Fibroblast of peridontal ligament (primary cell): ENCODE data around the gene ANGEL2.
A peak's percentile ranks its signal among the peaks of the same experiment; 100 is the strongest.
"Not testable (repeated sequence)": the region's sequence is repeated elsewhere in the genome, so short reads cannot be mapped to it uniquely, and the experiment has no call there.

Source experiments
- DNase-seq: peaks from one replicate; pipeline ENCODE4 v3.0.0-alpha.2; 2010; ENCODE audit errors: extremely low read depth

Gene ANGEL2

DNA sequence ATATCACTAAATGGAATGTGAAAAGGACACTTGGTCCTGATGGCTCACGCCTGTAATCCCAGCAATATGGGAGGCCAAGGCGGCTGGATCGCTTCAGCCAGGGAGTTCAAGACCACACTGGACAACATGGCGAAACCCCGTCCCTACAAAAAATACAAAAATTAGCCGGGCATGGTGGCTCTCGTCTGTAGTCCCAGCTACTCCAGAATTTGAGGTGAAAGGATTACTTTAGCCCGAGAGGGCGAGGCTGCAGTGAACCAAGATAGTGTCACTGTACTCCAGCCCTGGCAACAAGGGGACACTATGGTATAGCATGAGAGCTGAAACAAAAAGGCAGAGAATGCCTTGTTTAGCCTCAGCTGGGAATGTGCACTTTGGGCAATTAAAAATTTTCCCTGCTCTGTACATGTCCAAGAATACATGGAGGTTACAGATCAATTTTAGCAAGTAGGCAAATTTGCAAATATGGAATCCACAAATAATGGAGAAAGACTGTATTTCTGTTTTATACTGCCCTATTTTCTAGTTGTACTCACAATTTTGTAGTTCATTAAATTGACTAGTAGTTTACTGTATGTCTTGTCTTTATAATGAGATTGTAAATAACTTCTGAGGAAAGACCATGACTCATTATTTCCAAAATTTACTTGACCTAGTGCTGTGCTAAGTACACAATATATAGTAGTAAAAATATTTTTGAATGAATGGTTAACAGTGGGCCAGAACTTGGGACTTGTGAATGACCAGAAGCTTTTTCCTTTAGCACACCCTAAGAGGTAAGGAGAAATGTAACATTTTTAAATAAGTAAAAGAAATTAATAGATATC is 2.0 kb upstream of the ANGEL2 start:
- no peak for DNase-seq

DNA sequence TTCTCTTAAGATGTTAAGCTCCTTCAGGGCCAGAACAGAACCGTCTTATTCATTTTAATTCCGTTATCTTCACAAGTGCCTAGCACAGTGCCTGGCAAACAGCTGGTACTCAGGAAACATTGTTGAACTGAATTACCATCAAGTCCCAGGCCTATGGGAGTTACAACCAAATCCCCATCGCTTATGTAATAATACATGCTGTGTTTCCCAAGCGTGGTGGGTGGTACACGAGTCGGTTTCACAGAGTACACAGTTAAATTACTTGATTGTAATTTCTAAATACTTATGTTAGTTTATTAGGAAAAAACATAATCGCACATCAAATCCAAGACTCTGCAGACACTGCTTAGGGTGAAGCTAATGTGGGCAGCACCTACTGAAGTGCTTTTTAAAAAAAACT is 1.0 kb downstream of the ANGEL2 start:
- DNase-seq = peak; percentile 39

DNA sequence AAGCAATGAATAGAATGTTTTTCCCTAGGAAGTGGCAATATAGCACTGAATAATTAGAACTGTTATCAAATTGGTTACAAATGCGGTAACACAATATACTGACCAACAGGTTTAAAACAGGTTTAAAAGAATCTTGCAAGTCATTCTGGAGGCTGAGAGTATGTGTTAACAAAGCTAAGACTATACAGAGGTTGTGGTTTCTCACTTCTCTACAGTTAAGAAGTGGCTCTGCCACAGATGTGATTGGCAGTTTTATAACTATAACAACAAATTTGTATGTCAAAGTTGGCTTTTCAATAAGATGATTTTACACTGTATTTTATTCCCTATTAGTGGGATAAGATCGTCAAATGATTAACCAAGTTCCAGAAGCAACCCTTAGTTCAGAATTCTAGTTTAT is 7.1 kb downstream of the ANGEL2 start:
- DNase-seq = no peak

DNA sequence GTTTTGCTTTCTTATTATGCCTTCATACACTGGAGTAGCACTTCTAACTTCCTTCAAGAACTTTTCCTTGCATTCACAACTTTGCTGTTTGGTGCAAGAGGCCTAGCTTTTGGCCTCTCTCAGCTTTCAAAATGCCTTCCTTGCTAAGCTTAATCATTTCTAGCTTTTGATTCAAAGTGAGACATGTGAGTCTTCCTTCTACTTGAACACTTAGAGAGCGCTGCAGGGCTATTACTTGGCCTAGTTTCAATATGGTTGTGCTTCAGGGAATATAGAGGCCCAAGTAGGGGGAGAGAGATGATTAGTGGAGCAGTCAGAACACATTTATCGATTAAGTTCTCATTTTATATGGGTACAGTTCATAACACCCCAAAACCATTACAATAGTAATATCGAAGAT is 12.4 kb downstream of the ANGEL2 start:
- DNase-seq = no peak

DNA sequence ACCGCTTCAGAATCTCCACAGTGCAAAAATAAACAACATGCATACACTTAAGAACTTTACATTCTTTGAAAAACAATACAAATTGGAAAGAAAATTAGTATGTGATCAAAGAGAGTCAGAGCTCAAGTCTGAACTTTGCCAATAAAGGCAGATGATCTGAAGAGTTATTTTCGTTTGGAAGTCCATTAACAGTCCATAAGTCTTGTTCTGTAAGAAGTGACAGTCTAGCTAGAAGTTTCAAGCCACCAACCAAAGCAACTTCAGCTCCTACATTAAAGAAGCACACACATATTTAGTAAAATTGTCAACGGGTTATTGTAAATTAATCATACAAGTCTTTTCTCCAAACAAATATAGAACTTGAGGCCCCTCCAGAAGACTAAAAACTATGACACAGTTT is 20.7 kb downstream of the ANGEL2 start:
- no peak for DNase-seq

DNA sequence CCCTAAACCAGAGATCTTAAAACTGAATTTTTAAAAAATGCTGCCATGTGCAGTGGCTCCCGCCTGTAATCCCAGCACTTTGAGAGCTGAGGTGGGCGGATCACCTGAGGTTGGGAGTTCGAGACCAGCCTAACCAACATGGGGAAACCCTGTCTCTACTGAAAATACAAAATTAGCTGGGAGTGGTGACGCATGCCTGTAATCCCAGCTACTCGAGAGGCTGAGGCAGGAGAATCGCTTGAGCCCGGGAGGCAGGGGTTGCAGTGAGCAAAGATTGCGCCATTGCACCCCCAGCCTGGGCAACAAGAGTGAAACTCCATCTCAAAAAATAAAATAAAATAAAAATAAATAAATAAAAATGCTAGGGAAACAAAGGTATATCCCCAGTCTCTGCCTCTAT is 21.7 kb downstream of the ANGEL2 start:
- DNase-seq = not testable (repeated sequence)

DNA sequence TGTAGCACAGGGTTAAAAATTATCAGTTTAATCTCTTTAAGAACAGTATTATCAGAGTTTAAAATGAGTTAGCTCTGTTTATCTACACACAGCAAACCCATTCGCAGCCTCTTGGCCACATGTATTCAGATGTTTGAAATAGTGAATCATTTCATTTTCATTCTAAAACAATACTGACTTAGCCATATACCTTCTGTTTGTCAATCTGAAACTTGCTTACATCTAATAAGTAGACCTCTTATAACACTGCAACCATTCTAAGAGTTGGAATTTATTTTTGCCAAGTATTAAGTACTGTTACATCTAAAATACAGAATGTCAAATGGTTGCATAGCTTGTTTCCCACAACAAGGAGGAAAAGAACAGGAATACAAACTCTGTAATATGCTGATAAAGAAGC is 25.4 kb downstream of the ANGEL2 start:
- no peak for DNase-seq

DNA sequence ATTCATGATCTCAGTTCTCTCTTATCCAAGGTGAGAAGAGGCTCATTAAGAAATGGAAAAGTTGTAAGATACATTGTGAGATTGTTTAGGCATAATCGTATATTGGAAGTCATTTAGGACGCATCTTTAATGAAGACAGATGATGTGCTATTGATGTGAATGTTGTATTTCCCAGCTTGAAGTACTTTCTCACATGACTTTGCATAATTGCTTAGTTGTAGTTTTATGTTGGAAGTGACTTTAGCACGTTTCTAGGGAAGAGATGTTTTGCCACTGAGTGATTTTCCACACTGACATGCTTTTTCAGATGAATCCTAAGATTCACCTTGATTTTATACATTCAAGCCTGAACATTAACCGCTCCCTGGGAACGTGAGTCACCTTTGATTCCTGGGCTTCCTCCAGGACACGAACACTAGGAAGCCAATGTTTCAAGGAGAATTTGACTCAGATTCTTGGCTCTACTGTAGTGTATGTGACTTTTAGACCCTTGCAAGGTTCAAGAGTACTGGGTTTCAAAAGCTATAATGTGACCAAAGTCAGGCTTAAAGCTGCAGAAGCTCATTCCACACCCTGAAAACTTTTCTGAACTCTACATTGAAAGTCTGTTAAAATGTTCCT is 27.9 kb downstream of the ANGEL2 start:
- peak; percentile 13 for DNase-seq

DNA sequence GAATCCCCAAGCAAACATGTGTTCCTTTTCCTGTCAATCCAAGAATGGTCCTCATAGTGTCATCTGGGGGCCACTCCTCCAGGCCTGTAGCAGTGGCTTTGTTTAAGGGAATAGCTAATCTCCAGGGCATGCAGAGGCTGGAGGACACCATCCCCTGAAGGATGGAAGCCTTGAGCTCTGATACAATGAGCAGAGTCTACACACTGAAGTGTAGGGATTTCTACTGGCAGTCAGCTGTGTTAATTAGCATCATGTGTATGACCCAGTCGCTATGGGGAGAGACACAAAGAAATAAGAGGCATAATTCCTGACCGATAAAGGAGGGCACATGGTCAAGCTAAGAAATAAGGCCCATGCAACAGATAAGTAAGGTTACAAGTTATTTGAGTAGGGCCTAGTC is 29.1 kb downstream of the ANGEL2 start:
- DNase-seq = no peak

DNA sequence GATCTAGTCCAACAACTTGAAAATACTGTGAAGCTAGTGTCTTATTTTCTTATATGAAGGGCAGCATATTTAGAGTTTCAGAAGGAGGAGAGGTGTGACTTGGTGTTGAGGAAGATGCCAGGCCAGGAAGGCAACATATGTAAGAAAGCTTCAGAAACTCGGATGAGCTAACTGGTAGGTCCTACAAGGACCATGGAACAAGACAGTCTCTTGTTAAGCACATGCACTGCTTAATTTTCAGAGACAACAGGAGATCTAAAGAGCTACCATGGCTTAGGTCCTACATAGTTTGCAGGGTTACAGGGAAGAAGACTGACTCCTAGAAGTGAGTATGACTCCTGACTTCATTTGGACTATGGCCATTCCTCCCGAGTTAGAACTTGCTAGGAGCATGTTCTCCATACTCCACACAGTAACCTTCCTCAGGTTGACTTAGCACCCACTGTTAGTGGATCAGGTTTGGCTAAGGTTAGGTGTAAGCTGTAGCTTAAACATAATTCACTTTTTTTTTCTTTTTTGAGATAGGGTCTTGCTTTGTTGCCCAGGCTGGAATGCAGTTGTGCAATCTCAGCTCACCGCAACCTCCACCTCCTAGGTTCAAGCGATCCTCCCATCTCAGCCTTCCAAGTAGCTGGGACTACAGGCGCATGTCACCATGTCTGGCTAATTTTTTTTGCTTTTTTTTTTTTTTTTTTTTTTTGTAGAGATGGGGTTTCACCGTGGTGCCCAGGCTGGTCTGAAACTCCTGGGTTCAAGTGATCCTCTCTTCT is 31.0 kb downstream of the ANGEL2 start:
- DNase-seq = no peak

DNA sequence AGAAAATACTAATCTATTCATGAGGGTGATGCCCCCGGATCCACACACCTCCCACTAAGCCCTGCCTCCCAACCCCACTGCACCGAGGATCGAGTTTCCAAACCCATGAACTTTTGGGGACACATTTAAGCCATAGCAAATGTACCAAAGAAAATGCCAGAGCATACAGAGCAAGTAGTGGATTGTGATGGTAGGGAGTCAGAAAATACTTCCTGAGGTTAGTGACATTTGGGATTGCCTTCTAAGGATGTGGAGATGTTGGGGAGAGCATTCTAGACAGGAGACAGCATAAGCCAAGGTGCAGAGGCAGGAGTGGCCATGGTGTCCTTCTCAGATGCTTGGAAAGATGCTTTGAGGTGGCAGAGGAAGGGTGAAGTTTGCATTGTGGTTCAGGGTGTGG is 32.2 kb downstream of the ANGEL2 start:
- DNase-seq = no peak

DNA sequence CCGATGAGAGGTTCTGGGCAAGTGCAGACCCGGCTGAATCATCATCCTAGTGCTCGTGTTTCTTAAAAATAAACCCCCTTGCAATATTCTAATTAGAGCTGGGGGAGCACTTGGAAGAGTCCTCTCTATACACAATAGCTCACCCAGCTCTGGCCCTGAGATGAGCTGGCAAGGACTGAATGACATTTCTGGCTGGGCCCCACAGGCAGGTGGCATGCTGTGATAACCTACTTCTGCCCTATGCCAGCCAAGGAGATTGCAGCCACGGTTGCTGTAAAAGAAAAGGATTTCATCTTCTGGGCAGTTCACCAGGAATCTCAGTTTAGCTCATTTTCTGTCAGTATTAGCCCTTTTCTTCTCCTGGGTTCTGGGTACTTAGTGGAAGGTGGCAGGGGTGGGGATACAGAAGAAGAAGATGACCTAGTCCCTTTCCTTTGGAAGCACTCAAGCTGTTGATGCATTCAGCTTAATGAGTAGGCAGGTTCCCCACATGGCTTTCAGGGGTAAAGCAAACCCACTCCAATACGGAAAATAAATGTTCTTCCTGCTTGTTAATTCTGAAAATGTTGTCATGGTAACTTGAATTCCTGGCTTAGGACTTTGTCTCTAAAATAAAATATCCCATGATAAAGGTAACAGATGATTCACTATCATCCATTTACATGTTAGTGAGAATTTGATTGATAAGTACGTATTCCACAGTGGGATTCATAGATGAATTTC is 33.1 kb downstream of the ANGEL2 start:
- DNase-seq = no peak

DNA sequence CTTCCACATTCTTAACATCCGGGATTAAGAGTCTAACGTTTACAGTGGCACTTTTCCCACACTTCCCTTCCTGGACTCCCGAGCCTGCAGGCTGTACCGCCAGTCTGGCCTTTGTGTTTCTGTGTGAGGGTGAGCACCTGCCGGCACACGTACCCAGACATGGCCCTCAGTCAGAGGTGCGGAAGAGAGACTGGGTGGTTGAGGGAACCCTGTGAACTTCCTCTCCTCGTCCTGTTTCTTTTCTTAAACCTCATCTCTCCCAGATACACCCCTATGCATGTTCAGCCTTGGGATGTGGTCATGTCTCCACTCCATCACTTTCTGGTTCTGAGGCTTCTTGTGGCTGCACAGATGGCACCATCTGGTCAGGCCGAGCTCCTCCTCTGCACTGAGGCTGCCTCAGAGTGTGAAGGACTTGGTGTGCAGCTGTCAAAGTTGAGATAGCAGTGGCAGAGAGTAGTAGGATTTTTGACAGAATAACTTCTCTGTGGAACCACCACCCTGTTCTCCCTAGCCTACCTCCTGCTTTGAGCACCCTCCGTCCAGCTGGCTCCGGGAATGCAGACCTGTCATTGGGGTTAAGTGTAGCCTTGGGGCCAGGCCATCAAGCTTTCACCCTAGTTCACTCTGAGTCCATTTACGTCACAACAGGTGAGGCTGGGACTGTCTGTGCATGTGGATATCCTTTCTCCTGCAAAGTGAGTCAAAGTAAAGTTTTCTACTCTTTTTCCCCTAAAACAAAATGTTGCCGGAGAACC is 33.9 kb downstream of the ANGEL2 start:
- no peak for DNase-seq

DNA sequence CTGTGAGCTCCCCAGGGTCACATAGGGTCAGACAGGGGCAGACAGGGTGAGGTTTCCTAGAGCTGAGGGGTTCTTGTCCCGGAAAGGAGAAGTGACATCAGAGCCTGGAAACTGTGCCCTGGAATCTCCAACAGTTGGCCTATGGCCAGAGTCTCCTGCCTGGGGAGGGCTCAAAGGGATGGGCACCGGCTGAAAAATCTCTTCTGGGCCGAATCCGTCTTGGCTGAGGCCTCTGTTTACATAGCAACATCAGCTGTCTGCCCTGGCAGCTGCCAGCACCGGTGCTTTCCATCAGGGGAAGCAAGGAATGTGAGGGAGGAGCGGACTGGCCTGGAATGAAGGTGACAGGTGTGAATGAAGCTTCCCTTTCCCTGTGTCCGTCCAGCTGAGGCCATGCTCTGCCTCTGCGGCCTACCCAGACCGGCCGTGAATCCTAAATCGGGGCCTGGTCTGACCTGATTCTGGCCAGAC is 34.6 kb downstream of the ANGEL2 start:
- no peak for DNase-seq

DNA sequence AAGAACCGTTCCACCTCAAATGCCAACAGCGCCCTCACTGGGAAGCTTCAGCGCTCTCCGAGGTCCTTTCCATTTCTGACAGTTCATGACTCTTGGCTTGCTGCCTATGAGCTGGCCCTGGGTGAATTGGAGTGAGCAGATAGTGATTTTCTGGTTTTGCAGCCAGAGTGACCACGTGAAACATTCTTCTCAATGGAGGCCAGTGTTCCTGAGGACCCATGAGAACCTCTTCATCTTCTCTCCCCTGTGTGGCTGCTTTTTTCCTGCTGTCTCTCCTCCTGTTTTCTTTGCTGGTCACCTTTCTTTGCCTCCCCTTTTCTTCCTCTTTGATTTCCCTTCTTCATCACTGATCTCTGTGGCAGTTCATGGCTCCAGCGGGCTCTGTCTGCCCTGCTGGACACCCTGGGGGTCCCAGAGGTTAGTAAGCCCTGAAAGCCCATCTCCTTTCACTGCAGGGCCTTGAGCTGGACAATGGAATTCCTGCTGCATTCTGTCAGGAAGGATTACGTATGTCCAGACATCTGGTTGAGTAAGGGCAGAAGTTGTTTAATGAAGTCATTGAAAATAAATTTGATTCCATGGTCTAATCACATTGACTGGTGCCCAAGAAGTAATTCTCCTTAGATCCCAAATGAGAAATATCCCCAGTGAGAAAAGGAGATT is 35.4 kb downstream of the ANGEL2 start:
- DNase-seq = peak; percentile 15

DNA sequence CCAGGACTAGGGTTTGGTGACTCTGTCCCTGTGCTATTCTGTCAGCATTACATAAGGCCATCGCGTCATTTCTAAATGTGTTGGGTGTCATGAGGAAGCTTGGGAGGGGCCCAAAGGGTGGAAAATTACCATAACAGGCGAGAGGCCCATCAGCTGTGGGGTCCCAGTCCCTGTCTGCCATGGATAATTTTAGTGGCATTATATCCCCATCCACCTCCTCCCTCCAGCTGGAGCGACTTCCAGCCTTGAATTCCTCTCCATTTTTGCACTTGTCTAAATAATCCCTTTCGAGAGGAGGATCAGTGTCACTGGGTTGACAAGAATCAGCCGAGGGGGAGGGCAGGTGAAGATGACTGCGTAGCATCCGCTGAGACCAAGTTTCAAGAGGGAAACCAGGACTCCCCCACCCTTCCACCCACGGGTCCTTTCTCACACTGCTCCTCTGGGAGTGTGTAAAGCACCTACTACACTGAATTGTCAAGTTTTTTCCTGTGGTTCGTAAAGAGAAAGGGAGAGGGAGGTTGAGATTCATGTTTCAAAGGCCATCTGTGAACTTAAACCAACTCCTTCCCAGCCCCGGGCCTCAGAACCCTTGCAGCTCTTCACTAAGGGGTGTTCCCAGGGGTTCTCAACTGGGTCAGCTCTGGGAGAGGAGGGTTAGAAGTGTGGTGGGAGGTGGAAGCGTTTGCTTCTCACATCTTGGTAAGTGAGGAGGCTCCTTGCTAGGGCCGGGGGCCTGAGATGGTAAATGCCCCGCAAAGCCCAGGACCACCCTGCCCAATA is 36.1 kb downstream of the ANGEL2 start:
- DNase-seq = no peak

DNA sequence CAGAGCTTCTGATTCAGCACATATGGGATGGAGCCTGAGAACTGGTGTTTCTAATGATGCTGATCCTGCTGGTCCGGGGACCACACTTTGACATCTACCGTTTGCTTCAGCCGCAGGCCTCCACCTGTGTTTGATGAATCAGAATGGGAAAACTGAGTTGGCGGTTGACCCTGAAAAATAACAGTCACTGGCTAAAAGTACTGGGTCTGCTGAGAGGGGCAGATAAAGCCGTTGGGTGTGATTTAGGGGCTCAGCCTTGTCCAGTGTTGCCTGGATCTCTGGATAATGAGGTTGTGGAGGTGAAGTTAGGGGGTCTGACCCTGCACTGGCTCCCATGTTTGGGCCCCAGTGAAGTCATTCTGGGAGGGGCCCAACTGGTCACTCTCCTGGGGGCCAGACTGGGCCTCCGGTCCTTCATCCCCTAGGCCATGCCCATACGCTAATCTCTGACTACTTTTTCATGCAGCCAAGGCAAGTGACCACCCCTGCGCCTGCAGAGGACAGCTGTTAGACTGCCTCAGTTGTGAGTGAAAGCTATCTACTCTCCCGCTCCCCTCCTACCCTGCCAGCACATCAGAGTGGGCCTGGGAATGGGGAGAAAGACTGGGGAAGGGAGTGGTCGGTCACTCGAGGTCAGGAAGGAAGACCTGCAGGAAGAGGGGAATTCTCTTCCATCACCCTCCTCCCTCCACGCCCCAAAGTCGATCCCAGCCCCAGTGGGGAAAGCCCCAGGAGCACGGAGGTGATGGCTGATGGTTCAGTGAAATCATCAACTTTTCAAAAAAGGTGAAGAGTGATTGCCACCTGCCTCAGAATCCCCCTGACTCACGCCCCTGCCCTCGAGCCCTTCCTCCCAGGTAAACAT is 37.7 kb downstream of the ANGEL2 start:
- DNase-seq = no peak

DNA sequence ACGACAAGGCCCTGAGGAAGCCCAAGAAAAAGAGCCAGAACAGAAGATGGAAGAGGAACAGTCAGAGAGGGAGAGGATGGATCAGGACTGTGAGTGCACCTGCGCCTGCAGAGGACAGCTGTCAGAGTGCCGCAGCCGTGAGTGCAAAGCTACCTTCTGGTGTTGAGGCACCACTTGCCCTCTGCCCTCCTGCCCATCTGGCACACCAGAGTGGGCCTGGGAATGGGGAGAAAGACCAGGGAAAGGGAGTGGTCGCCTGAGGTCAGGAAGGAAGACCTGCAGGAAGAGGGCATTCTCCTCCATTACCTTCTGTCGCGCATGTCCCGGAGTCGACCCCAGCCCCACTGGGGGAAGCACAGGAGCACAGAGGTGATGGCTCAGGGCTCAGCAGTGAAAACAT is 39.1 kb downstream of the ANGEL2 start:
- no peak for DNase-seq
